ENCODE data around the gene TBC1D7.

GRCh38 chr6:13364842-13365241 is 36.5 kb upstream of the TBC1D7 start:
- TF ChIP-seq, protein P1, sequence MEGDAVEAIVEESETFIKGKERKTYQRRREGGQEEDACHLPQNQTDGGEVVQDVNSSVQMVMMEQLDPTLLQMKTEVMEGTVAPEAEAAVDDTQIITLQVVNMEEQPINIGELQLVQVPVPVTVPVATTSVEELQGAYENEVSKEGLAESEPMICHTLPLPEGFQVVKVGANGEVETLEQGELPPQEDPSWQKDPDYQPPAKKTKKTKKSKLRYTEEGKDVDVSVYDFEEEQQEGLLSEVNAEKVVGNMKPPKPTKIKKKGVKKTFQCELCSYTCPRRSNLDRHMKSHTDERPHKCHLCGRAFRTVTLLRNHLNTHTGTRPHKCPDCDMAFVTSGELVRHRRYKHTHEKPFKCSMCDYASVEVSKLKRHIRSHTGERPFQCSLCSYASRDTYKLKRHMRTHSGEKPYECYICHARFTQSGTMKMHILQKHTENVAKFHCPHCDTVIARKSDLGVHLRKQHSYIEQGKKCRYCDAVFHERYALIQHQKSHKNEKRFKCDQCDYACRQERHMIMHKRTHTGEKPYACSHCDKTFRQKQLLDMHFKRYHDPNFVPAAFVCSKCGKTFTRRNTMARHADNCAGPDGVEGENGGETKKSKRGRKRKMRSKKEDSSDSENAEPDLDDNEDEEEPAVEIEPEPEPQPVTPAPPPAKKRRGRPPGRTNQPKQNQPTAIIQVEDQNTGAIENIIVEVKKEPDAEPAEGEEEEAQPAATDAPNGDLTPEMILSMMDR (conservative IDR thresholded peaks at IDR 0.05) = no peak
- TF ChIP-seq ZFX (IDR thresholded peaks at IDR 0.05) = no peak

Data from C4-2B (cell line).